Muscle of leg (tissue), 11 donors: ENCODE results near the gene KLF1. TPM values are rescaled to one million over a fixed set of nuclear protein-coding genes. Genes with fewer than 3 reads are reported as not detected.
"Not testable (repeated sequence)": the region's sequence is repeated elsewhere in the genome, so short reads cannot be mapped to it uniquely, and the experiment has no call there.

Experiments used
- DNase-seq: peaks from one replicate; pipeline ENCODE4 v3.0.0; 2013
- H3K27ac ChIP-seq: one replicate; pipeline ENCODE4 v1.5.1; 2013; ENCODE audit warnings: mild to moderate bottlenecking, low read length, control low read depth
- H3K27me3 ChIP-seq: one replicate; pipeline ENCODE4 v1.6.1; 2013; ENCODE audit warnings: low read length; ENCODE audit not compliant: control insufficient read depth, insufficient read depth
- H3K36me3 ChIP-seq: one replicate; pipeline ENCODE4 v1.6.1; 2013; ENCODE audit warnings: low read length; ENCODE audit not compliant: control insufficient read depth, insufficient read depth
- H3K4me1 ChIP-seq: one replicate; pipeline ENCODE4 v1.6.1; 2013; ENCODE audit warnings: low read length; ENCODE audit not compliant: control insufficient read depth, insufficient read depth
- H3K4me3 ChIP-seq: one replicate; pipeline ENCODE4 v1.5.1; 2013; ENCODE audit warnings: low read length, control low read depth
- H3K9me3 ChIP-seq: replicated peaks from 2 replicates; pipeline ENCODE4 v1.6.1; 2013; ENCODE audit warnings: low read depth, low read length; ENCODE audit not compliant: control insufficient read depth
- WGBS: methylation state at CpG from one replicate; pipeline ENCODE4 v1.1.5; 2013; ENCODE audit warnings: missing lambda C conversion rate; ENCODE audit not compliant: insufficient coverage; 5-methylcytosine and 5-hydroxymethylcytosine counted together
- polyA plus RNA-seq, 8 donors: library from polyadenylated mRNA; unstranded; fragments of 120-200 nt; gene quantifications; one replicate each; pipeline versions ENCODE4 v1.2.1 to v1.2.3, GENCODE V29; 2013; ENCODE audit warnings: inconsistent platforms in 1 of 8, low replicate concordance in 1 of 8; ENCODE audit not compliant: insufficient read length in 8 of 8, insufficient read depth in 1 of 8
- total RNA-seq: library from RNA; stranded (reverse); fragments of 120-200 nt; gene quantifications from one replicate; pipeline ENCODE4 v1.2.4, GENCODE V29; 2013

Gene KLF1
- total and polyA plus RNA-seq, 9 donors = 0.31 to 1.5 (median 0.93) TPM

DNA sequence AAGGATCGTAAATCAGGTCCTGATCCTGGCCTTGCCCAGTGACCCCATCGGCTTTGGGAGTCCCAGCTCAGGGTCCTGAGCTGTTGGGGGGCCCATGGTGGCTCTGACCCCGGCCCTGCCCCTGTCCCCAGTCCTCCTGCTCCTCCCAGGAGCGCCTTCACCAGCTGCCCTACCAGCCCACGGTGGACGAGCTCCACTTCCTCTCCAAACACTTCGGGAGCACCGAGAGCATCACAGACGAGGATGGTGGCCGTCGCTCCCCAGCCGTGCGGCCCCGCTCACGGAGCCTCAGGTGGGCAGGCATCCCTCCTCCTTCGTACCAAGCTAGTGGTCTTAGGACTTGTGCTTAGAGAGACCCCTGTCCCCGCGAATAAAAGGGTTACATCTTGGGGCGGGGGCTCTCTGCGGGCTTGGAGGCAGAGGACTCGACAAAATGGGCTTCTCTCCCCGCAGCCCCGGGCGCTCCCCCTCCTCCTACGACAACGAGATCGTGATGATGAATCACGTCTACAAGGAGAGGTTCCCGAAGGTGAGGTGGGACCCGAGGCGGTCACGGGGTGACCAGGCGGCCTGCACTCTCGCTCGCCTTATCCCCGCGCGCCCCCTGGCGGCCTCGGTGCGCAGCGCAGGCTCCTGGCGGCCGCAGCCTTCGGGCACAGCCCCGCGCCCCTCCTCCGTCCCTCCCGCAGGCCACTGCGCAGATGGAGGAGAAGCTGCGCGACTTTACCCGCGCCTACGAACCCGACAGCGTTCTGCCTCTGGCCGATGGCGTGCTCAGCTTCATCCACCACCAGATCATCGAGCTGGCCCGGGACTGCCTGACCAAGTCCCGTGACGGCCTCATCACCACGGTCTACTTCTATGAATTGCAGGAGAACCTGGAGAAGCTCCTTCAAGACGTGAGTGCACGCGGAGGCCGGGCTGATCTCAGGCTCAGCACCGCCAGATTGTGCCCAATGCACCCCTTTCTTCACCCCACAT lies 39.6 kb downstream of the KLF1 start:
- Histone ChIP-seq H3K9me3 (no peaks in the 10 kb centered on the region), H3K27me3 (peaks cover 33% of the 10 kb centered on the region), H3K4me1 (peaks cover 7% of the 10 kb centered on the region), H3K27ac (no peak overlapping the region), H3K4me3 (peak overlapping the region; percentile 21), H3K36me3 (no peaks in the 10 kb centered on the region)
- 11% methylated on average over 64 of the region's 69 CpGs for WGBS
- peak; percentile 86 for DNase-seq

DNA sequence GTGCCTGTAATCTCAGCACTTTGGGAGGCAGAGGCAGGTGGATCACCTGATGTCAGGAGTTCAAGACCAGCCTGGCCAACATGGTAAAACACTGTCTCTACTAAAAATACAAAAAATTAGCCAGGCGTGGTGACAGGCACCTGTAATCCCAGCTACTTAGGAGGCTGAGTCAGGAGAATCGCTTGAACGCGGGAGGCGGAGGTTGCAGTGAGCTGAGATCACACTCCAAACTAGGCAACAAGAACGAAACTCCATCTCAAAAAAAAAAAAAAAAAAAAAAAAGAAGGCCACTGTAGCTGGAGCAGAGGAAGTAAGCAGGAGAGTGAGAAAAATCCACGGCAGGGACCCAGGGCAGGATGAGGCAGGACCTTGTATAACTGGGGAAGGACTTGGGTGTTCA lies 40.4 kb downstream of the KLF1 start:
- WGBS = 57% methylated on average over 1 of the region's 7 CpGs
- H3K36me3 ChIP-seq, DNase-seq, H3K4me1 ChIP-seq, H3K4me3 ChIP-seq, H3K9me3 ChIP-seq, H3K27ac ChIP-seq: not testable (repeated sequence)
- peaks cover 40% of the 10 kb centered on the region for H3K27me3 ChIP-seq

- peaks cover 12% of the 10 kb centered on the region for H3K4me1 ChIP-seq
- no peaks in the 10 kb centered on the region for H3K9me3 ChIP-seq
- 87% methylated on average over 3 of the region's 3 CpGs for WGBS
- H3K27ac ChIP-seq = no peak overlapping the region
- H3K4me3 ChIP-seq = no peak overlapping the region
- peaks cover 62% of the 10 kb centered on the region for H3K27me3 ChIP-seq
- DNase-seq = no peak
- H3K36me3 ChIP-seq = no peaks in the 10 kb centered on the region
Observed at GRCh38 chr19:12843999-12844732, 42.8 kb downstream of the KLF1 start.

DNA sequence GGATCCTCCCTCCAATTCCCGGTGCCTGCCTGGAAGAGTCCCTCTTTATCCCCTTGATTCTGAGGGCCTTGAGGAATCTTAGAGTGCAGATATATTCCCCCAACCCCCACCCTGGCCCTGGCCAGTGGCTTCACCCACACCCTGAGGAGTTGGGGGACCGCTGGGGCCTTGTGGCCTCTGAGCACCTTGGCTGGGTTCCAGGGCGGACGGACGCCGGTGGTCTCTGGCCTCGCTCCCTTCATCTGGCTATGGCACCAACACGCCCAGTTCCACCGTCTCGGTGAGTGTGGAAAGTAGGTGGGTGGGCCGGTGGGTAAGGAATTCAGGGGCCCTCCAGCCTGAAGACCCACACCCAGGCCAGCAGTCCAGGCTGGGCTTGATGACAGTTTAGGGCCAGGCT lies 43.7 kb downstream of the KLF1 start:
- H3K4me3 ChIP-seq = no peak overlapping the region
- no peak for DNase-seq
- peaks cover 16% of the 10 kb centered on the region for H3K4me1 ChIP-seq
- H3K9me3 ChIP-seq = no peaks in the 10 kb centered on the region
- H3K27ac ChIP-seq = no peak overlapping the region
- peaks cover 71% of the 10 kb centered on the region for H3K27me3 ChIP-seq
- no peaks in the 10 kb centered on the region for H3K36me3 ChIP-seq
- 87% methylated on average over 6 of the region's 11 CpGs for WGBS

- H3K36me3 ChIP-seq = no peaks in the 10 kb centered on the region
- DNase-seq = no peak
- H3K4me3 ChIP-seq = no peak overlapping the region
- H3K9me3 ChIP-seq = no peaks in the 10 kb centered on the region
- peaks cover 73% of the 10 kb centered on the region for H3K27me3 ChIP-seq
- 93% methylated on average over 18 of the region's 18 CpGs for WGBS
- peaks cover 16% of the 10 kb centered on the region for H3K4me1 ChIP-seq
- no peak overlapping the region for H3K27ac ChIP-seq
Observed at GRCh38 chr19:12842511-12842910, 44.5 kb downstream of the KLF1 start.

DNA sequence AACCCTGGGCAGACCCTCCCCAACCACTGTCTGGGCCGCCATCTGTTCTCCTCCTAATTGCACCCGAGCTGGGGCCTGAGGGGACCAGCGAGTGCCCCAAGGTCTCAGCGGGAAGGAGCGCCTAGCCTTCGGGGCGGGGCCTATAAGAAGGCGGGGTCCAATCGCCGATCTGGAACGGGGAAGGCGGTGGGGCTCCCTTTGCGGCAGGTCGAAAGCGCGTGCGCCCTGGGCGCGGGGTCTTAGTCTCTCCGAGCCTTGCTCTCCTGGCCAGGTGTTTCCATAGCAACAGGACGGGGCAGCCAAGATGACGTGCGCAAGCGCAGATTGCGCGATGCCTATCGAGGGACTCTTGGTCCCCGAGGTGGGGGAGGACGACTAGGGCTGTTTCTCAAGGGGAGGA lies 45.9 kb downstream of the KLF1 start:
- 0% methylated on average over 25 of the region's 29 CpGs for WGBS
- Histone ChIP-seq H3K4me1 (peaks cover 12% of the 10 kb centered on the region), H3K36me3 (no peaks in the 10 kb centered on the region), H3K4me3 (no peak overlapping the region), H3K27ac (no peak overlapping the region), H3K27me3 (peaks cover 79% of the 10 kb centered on the region), H3K9me3 (no peaks in the 10 kb centered on the region)
- DNase-seq = no peak

DNA sequence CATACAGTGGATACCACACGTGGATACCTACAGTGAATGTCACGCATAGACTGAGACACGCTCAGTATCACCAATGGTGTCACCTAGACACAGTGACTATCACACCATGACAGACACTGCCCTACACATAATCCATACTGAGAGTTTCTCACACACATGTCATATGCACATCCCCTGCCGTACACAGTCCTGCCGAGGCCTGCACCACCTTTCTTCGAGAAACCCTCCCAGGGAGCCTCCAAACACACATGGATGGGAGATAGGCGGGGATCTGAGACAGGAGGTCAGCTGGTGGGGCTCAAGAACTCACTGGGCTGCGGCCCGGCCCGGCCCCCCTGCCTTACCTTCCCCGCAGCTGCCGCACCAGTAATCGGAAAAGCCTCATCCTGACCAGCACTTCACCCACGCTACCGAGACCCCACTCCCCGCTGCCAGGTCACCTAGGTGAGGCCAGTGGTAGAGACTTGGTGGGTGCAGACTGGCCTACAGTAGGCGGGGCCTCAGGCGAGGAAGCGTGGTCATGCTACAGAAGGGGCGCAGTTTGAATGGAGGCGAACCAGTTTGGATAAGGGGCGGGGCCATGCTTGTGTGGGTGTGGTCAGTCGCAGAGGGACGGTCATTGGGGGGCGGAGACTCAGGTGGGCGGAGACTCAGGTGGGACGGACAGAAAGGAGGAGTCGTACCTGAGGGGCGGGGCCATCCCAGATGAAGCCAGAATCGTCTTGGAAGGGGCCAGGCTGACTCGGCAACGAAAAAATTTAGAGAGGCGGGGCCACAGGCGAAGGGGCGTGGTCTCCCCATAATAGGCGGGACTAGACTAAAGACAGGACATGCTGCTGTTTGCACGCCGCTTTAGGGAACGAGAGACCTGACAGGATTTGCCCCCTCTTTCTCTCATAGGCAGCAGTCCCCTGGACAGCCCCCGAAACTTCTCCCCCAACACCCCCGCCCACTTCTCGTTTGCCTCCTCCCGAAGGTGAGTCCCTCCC lies 46.6 kb downstream of the KLF1 start:
- H3K27ac ChIP-seq = no peak overlapping the region
- DNase-seq = no peak
- H3K4me1 ChIP-seq = peaks cover 12% of the 10 kb centered on the region
- H3K36me3 ChIP-seq = no peaks in the 10 kb centered on the region
- no peak overlapping the region for H3K4me3 ChIP-seq
- peaks cover 83% of the 10 kb centered on the region for H3K27me3 ChIP-seq
- 8% methylated on average over 29 of the region's 43 CpGs for WGBS
- no peaks in the 10 kb centered on the region for H3K9me3 ChIP-seq

DNA sequence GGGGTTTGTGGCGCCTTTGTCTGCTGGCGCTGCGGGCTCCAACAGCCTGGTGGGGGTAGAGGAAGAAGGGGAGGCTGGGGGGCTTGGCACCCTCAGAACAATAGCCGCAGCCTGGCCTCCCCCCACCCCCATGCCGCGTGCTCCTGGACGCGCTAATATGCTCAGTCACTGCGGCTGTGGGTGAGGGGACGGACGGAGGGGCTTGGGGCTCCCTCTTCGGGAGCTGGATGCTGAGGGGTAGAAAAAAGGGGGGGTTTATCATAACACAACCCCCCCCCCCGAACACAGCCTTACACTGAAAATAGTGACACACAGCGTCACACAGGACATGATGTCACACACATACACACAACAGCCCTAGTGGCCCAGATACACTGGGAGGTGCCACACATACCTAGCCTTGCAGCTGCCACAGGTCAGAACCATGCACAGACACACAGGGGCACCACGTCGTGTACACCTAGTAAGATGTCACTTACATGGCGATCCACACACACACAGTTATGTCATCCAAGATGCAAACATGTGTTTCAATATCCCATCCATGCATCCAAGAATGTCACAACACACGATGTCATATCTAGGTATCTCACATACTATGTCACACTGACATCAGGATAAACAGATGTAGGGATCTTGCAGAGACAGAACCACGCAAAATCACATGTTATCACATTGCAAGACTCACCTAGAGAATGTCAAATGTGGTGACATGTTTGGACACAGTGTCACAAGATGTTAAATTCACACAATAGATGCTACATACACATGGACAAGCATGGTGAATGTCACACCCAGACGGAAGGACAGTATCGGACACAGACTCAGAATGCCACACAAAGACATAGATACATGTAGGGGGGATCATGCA lies 47.9 kb downstream of the KLF1 start:
- Histone ChIP-seq H3K4me1 (peaks cover 17% of the 10 kb centered on the region), H3K27ac (no peak overlapping the region), H3K36me3 (no peaks in the 10 kb centered on the region), H3K4me3 (no peak overlapping the region), H3K27me3 (peaks cover 90% of the 10 kb centered on the region), H3K9me3 (no peaks in the 10 kb centered on the region)
- no peak for DNase-seq
- WGBS = 23% methylated on average over 8 of the region's 21 CpGs
